Testis (tissue), 3 donors: ENCODE results near the gene ZNF593OS. TPM values are rescaled to one million over a fixed set of nuclear protein-coding genes. Genes with fewer than 3 reads are reported as not detected.

Experiments
- DNase-seq: peaks from one replicate; pipeline ENCODE4 v3.0.0-alpha.2; 2019
- H3K27ac ChIP-seq, 2 donors: fragments of 200-600 bp; sonication (generic); one replicate each; pipeline ENCODE4 v1.5.1; 2019
- H3K27me3 ChIP-seq: fragments of 200-600 bp; sonication (generic); one replicate; pipeline ENCODE4 v1.5.1; 2019
- H3K36me3 ChIP-seq: fragments of 200-600 bp; sonication (generic); one replicate; pipeline ENCODE4 v1.5.1; 2017; ENCODE audit warnings: low read depth; ENCODE audit errors: missing control alignments
- H3K4me1 ChIP-seq: fragments of 200-600 bp; sonication (generic); one replicate; pipeline ENCODE4 v1.5.1; 2019
- H3K4me3 ChIP-seq, 2 donors: fragments of 200-600 bp; sonication (generic); one replicate each; pipeline ENCODE4 v1.5.1; 2017 to 2019
- H3K9me3 ChIP-seq: fragments of 200-600 bp; sonication (generic); one replicate; pipeline ENCODE4 v1.5.1; 2017
- POLR2A ChIP-seq: fragments of 450-650 bp; IDR thresholded peaks from one replicate; pipeline ENCODE4 v1.6.1; 2017; ENCODE audit warnings: antibody characterized with exemption, mild to moderate bottlenecking, moderate library complexity
- WGBS, 2 donors: methylation state at CpG; one replicate each; pipeline ENCODE4 v1.1.5; 2018; 5-methylcytosine and 5-hydroxymethylcytosine counted together
- intact Hi-C: fragments of 100-400 bp; cut with DNase I; formaldehyde crosslinking; loops from one replicate; pipeline ENCODE4 v1.15.1; 2023; ENCODE audit warnings: low total_unique reads
- polyA plus RNA-seq: library from polyadenylated mRNA; stranded (reverse); fragments of 350-450 nt; fragmentation: Illumina TruSeq; extraction: RNeasy Lipid Tissue Mini Kit (QIAGEN cat#74804); gene quantifications from one replicate; pipeline ENCODE4 v1.2.3, GENCODE V29; 2014; ENCODE audit warnings: low read depth, low replicate concordance; ENCODE audit not compliant: insufficient read depth
- total RNA-seq, 2 donors: library from RNA; depleted of rRNA; stranded (reverse); fragments of >200 nt; gene quantifications; one replicate each; pipeline ENCODE4 v1.2.3, GENCODE V29; 2016
- TF ChIP-seq, protein P1 (sequence below), 3 experiments: fragments of 450-650 bp in 2 of 3; fragments of 200-600 bp in 1 of 3; sonication (generic) in 1 of 3; IDR thresholded peaks; one replicate each; pipeline ENCODE4 v1.5.1; 2016 to 2019; ENCODE audit warnings: antibody characterized with exemption in 3 of 3, mild to moderate bottlenecking in 2 of 3, moderate library complexity in 1 of 3

The ZNF593OS gene
- total and polyA plus RNA-seq, 3 donors from 2014 or later: 0.62 to 1.7 TPM; not detected in 1

DNA sequence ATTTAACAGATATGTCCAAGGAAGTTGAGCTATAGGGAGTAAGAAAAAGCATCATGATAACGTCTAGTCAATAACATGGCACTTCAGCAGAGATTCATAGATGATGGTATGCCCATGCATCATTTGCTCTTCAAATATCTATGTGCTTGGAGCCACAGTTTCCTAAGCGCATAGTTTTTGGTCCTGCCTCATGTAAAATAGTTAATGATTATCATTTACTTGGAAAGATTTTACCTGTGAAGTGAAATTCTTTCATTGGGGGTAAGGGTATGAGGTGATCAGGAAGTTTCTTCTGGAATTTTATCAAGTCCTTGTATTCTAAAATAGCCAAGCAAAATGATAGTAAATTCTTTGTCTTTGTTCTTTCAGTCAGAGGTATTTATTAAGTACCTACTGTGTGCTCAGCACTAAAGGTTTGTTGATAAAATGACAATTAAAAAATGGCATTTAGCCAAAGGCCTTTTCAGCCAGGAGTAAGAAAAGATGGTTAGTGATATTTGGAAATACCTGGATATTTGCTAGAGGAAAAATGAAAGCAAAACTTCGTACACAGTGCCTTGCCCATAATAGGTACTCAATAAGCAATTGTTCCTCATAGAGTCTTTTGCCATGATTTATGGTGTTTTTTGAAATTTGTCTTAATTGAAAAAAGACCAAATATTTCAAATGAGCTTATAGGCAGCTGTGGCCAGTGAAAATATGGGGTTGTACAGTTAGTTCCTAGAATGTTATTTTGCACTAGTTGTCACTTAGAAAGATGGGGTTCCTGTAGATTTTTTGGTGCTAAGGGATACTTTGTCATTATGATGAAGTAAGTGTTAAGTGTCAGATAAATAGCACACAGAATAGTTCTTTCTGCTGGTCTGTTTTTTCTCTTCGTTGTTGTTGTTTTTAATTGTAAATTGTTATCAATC lies 47.0 kb downstream of the ZNF593OS start:
- intact Hi-C loops: no loop called here
- Histone ChIP-seq H3K4me3 (no peak overlapping the region), H3K9me3 (no peaks in the 10 kb centered on the region), H3K36me3 (no peaks in the 10 kb centered on the region), H3K27me3 (no peaks in the 10 kb centered on the region), H3K4me1 (no peaks in the 10 kb centered on the region), H3K27ac (no peak overlapping the region)
- TF ChIP-seq, protein P1, sequence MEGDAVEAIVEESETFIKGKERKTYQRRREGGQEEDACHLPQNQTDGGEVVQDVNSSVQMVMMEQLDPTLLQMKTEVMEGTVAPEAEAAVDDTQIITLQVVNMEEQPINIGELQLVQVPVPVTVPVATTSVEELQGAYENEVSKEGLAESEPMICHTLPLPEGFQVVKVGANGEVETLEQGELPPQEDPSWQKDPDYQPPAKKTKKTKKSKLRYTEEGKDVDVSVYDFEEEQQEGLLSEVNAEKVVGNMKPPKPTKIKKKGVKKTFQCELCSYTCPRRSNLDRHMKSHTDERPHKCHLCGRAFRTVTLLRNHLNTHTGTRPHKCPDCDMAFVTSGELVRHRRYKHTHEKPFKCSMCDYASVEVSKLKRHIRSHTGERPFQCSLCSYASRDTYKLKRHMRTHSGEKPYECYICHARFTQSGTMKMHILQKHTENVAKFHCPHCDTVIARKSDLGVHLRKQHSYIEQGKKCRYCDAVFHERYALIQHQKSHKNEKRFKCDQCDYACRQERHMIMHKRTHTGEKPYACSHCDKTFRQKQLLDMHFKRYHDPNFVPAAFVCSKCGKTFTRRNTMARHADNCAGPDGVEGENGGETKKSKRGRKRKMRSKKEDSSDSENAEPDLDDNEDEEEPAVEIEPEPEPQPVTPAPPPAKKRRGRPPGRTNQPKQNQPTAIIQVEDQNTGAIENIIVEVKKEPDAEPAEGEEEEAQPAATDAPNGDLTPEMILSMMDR (IDR thresholded peaks at IDR 0.05): no peak
- no peak for TF ChIP-seq POLR2A
- WGBS, 2 donors: 84 to 89% methylated on average over 4 of the region's 4 CpGs
- no peak for DNase-seq

DNA sequence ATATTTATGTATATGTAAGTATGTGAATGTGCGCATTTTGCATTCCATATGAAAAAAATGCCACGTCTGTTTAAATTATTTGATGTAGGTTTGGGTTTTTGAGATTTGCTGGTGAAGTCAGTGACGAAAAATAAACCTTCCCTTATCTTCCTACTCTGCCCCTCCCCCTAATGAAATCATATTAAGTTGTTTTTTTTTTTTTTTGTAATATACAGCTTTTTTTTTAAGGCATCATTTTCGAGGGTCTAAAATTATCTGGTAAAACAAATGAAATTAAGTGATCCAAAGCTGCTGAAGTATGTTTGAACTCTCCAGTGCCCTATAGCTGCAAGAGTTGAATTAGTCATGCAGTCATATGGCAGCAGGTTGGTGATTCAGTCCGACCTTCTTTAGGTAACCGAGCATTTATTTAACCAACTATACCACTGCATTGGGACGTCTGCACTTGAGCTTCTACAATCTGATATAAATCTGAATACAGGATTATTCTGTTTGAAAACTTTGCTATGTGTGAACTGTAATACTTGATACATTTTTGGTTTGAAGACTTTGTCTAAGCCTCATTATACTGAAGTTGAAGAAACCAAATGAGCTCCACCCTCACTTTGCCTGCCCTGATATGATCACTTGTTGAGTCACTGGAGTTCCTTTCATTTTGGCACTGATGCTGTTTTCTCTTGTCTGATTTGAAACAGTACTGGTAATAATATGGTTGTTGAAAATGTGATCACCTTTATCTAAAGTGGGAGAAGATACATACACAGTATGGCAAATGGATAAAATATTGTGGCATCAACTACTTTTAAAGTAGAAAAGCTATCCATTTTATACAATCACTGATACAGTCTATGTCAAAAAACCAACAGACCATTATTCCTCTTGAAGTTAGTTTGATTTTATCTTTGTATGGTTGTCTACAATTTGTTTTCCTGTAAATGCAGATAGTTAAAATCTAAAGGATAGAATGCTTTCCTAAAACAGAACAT lies 48.4 kb downstream of the ZNF593OS start:
- no peak for DNase-seq
- H3K9me3 ChIP-seq: no peaks in the 10 kb centered on the region
- TF ChIP-seq, protein P1 (IDR thresholded peaks at IDR 0.05): no peak
- no peak for TF ChIP-seq POLR2A
- H3K4me1 ChIP-seq: no peaks in the 10 kb centered on the region
- H3K36me3 ChIP-seq: no peaks in the 10 kb centered on the region
- no peaks in the 10 kb centered on the region for H3K27me3 ChIP-seq
- WGBS, 2 donors: 89 to 91% methylated on average over 7 of the region's 7 CpGs
- intact Hi-C loops: no loop called here
- no peak overlapping the region for H3K27ac ChIP-seq
- H3K4me3 ChIP-seq: no peak overlapping the region

DNA sequence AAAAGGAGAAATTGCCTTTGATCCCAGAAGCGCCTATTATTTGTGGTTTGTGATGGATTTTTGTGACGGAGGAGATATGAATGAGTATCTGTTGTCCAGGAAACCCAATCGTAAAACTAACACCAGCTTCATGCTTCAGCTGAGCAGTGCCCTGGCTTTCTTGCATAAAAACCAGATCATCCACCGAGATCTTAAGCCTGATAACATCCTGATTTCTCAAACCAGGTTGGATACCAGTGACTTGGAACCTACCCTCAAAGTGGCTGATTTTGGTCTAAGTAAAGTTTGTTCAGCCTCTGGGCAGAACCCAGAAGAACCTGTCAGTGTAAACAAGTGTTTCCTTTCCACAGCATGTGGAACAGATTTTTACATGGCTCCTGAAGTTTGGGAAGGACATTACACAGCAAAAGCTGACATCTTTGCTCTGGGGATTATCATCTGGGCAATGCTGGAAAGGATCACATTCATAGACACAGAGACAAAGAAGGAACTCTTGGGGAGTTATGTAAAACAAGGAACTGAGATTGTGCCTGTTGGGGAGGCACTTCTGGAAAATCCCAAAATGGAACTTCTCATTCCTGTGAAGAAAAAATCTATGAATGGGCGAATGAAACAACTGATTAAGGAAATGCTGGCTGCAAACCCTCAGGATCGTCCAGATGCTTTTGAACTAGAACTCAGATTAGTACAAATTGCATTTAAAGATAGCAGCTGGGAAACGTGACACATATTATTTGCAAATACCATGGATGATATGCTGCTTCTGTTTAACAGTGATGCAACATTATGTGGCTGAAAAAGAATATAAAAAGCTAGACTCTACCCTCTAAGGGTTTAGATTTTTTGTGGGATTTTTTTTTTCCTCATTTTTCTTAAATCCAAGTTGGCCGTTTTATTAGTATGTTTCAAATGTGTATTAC lies 49.5 kb downstream of the ZNF593OS start:
- Histone ChIP-seq H3K27me3 (no peaks in the 10 kb centered on the region), H3K4me1 (no peaks in the 10 kb centered on the region), H3K36me3 (no peaks in the 10 kb centered on the region), H3K9me3 (no peaks in the 10 kb centered on the region), H3K27ac (no peak overlapping the region), H3K4me3 (no peak overlapping the region)
- DNase-seq: no peak
- TF ChIP-seq, protein P1 (IDR thresholded peaks at IDR 0.05): no peak
- TF ChIP-seq POLR2A: no peak
- intact Hi-C loops: no loop called here
- WGBS, 2 donors: 79 to 82% methylated on average over 8 of the region's 8 CpGs

DNA sequence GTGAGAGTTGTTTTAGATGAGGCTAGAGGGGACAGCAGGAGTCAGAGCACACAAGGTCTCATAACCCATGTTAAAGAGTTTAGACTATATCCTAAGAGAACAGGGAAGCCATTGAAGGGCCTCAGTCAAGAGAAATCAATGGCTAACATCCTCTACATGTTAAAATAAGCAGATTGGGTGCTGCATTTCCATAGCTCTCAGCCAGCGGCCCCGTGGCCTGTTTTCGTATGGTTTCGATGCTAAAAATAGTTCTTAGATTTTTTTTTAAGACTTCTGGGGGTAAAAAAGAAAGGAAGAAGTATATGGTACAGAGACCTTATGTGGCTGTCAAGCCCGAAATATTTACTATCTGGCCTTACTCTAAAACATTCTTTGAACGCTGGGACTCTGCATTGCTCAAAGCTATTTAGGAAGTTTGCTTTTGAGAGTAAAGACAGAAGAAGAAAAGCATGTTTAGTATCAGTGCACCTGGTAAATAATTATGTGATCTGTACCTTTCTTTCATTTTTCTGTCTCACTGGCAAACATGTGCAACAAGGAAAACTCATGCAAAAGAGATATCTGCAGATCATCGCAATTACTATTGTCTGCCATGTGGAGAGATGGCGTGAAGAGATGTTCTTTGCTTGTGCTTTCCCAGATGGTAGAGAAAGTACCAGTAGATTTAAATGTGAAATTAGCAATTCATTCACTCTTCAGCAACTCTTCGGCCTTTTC lies 51.6 kb downstream of the ZNF593OS start:
- H3K4me3 ChIP-seq: no peak overlapping the region
- no peak overlapping the region for H3K27ac ChIP-seq
- intact Hi-C loops: loop anchor here (10.0 kb wide), 1 partner anchor 45 kb away; the partner anchor contains the start of genes C1orf232 and ZNF593
- no peak for DNase-seq
- no peak for TF ChIP-seq POLR2A
- TF ChIP-seq, protein P1 (IDR thresholded peaks at IDR 0.05): no peak
- H3K4me1 ChIP-seq: no peaks in the 10 kb centered on the region
- no peaks in the 10 kb centered on the region for H3K27me3 ChIP-seq
- H3K36me3 ChIP-seq: no peaks in the 10 kb centered on the region
- 80 to 89% methylated on average over 8 to 9 of the region's 9 CpGs for WGBS, 2 donors
- no peaks in the 10 kb centered on the region for H3K9me3 ChIP-seq
